Tibial artery (tissue), 4 donors: ENCODE data around the gene BEND7.
"Not testable (repeated sequence)": the region's sequence is repeated elsewhere in the genome, so short reads cannot be mapped to it uniquely, and the experiment has no call there.

Experiments used
- DNase-seq, 2 donors: peaks; one replicate each; pipeline ENCODE4 v3.0.0-alpha.2; 2019
- H3K27ac ChIP-seq, 2 donors: fragments of 200-600 bp; sonication (generic) in 1 of 2; 1 replicate in 1 of 2; 2 replicates in 1 of 2; pipeline ENCODE4 v1.5.1; 2018 to 2019; ENCODE audit warnings: mild to moderate bottlenecking in 1 of 2
- H3K27me3 ChIP-seq, 2 donors: fragments of 200-600 bp; sonication (generic) in 1 of 2; one replicate each; pipeline versions ENCODE4 v1.5.1 to v1.6.0; 2016 to 2019
- H3K36me3 ChIP-seq, 3 donors: fragments of 200-600 bp; sonication (generic) in 2 of 3; one replicate each; pipeline ENCODE4 v1.5.1; 2016 to 2019; ENCODE audit warnings: mild to moderate bottlenecking in 2 of 3
- H3K4me1 ChIP-seq, 4 donors: fragments of 200-600 bp; sonication (generic) in 2 of 4; 1 replicate in 3 of 4; 2 replicates in 1 of 4; pipeline ENCODE4 v1.5.1; 2016 to 2019
- H3K4me3 ChIP-seq, 2 donors: fragments of 200-600 bp; sonication (generic) in 1 of 2; 1 replicate in 1 of 2; 2 replicates in 1 of 2; pipeline ENCODE4 v1.5.1; 2018 to 2019; ENCODE audit warnings: mild to moderate bottlenecking in 2 of 2
- H3K9me3 ChIP-seq, 3 donors: fragments of 200-600 bp; sonication (generic) in 1 of 3; one replicate each; pipeline ENCODE4 v1.5.1; 2016 to 2019
- CTCF ChIP-seq, 2 experiments: fragments of 200-600 bp in 1 of 2; fragments of 450-650 bp in 1 of 2; IDR thresholded peaks; one replicate each; pipeline ENCODE4 v1.5.1; 2017 to 2019; ENCODE audit warnings: antibody characterized with exemption in 2 of 2, mild to moderate bottlenecking in 1 of 2, moderate library complexity in 1 of 2
- intact Hi-C: fragments of 100-400 bp; cut with DNase I; formaldehyde crosslinking; loops from one replicate; pipeline ENCODE4 v1.15.0; 2023; ENCODE audit warnings: low total_unique reads

Gene BEND7

GRCh38 chr10:13542533-13542932, 13.7 kb upstream of the BEND7 start:
- peaks cover 0 to 20% of the 10 kb centered on the region in 2 donors for H3K27me3 ChIP-seq
- H3K27ac ChIP-seq = no peak overlapping the region
- no peak for TF ChIP-seq CTCF (IDR thresholded peaks at IDR 0.05)
- intact Hi-C loops = no loop called here
- no peaks in the 10 kb centered on the region for H3K36me3 ChIP-seq
- H3K9me3 ChIP-seq = no peaks in the 10 kb centered on the region
- no peak for DNase-seq
- no peak overlapping the region for H3K4me3 ChIP-seq
- H3K4me1 ChIP-seq = no peaks in the 10 kb centered on the region

- intact Hi-C loops, H3K4me1 ChIP-seq, H3K9me3 ChIP-seq, H3K4me3 ChIP-seq, DNase-seq, H3K27ac ChIP-seq, H3K36me3 ChIP-seq: not testable (repeated sequence)
- H3K27me3 ChIP-seq = peaks cover 0 to 20% of the 10 kb centered on the region in 2 donors
Observed at GRCh38 chr10:13537985-13538384, 9.2 kb upstream of the BEND7 start.

GRCh38 chr10:13536674-13537366, 8.0 kb upstream of the BEND7 start:
- peak; percentile 32 to 44 for TF ChIP-seq CTCF (IDR thresholded peaks at IDR 0.05)
- Histone ChIP-seq H3K36me3 (no peaks in the 10 kb centered on the region), H3K27ac (no peak overlapping the region), H3K4me1 (no peaks in the 10 kb centered on the region), H3K9me3 (no peaks in the 10 kb centered on the region), H3K4me3 (no peak overlapping the region), H3K27me3 (peaks cover 0 to 15% of the 10 kb centered on the region in 2 donors)
- intact Hi-C loops = no loop called here
- no peak for DNase-seq

- Histone ChIP-seq H3K27ac (no peak overlapping the region), H3K9me3 (no peaks in the 10 kb centered on the region), H3K36me3 (no peaks in the 10 kb centered on the region), H3K4me3 (no peak overlapping the region), H3K4me1 (no peaks in the 10 kb centered on the region), H3K27me3 (peaks cover 0 to 5% of the 10 kb centered on the region in 2 donors)
- intact Hi-C loops = no loop called here
- DNase-seq = no peak
- no peak for TF ChIP-seq CTCF (IDR thresholded peaks at IDR 0.05)
Observed at GRCh38 chr10:13535346-13535745, 6.5 kb upstream of the BEND7 start.

GRCh38 chr10:13529714-13529973, 830 bp upstream of the BEND7 start:
- Histone ChIP-seq H3K4me3 (peak overlapping the region; percentile 69 to 72), H3K4me1 (peaks cover 4 to 32% (median 9%) of the 10 kb centered on the region in 4 donors), H3K9me3 (no peaks in the 10 kb centered on the region), H3K36me3 (no peaks in the 10 kb centered on the region), H3K27ac (peak overlapping the region; percentile 77 to 78), H3K27me3 (no peaks in the 10 kb centered on the region)
- intact Hi-C loops = no loop called here
- no peak for DNase-seq
- TF ChIP-seq CTCF (IDR thresholded peaks at IDR 0.05) = no peak

GRCh38 chr10:13528123-13528874, 515 bp downstream of the BEND7 start:
- Histone ChIP-seq H3K27me3 (no peaks in the 10 kb centered on the region), H3K27ac (peak overlapping the region; percentile 85 to 88), H3K9me3 (no peaks in the 10 kb centered on the region), H3K4me1 (peaks cover 4 to 32% (median 9%) of the 10 kb centered on the region in 4 donors), H3K36me3 (no peaks in the 10 kb centered on the region), H3K4me3 (peak overlapping the region; percentile 72 to 83)
- TF ChIP-seq CTCF (IDR thresholded peaks at IDR 0.05) = no peak
- no peak for DNase-seq
- intact Hi-C loops = no loop called here
